HG02798 (cell line): ENCODE data around the gene CNTNAP1.

Source experiments
- ATAC-seq: cut with Tn5 transposase; IDR thresholded peaks from one replicate; pipeline ENCODE4 v1.9.1; 2021; ENCODE audit warnings: mild to moderate bottlenecking; ENCODE audit not compliant: unreplicated experiment, poor library complexity

CNTNAP1 gene

DNA sequence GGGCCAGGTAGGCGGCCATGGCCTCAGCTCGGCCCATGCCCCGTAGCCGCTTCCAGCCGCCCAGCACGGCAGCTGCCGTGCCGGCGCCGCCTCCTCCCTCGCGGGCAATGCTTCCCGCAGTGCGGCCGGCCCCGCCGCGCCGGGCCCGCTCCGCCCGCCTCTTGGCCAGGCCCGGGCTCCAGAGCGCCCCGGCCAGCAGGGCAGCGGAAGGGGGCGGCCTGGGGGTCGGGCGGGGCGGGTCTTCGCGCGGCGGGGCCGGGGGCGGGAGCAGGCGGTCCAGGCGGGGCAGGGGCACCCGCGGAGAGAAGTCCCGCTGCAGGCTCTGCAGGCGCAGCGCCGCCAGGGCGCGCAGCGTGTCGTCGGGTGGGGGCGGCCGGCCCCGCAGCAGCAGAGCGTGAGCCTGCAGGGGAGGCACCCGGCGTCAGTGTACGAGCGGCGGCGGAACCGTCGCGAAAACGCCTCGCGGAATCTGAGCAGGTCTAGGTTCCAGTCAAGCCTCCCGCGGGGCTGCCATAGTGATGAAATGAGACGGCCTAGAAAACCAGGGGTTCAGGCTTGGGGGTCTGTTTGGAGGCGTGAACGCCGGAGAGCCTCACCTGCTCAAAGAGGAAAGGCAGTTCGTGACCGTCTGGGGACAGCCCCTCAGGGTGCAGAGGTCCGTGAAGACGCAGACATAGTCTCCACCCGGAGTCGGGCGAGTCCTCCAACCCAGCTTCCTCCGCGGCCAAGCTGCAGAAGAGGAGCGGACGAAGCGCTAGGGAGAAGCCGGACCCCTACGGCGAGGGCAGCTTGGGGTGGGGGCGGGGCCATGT, 12.1 kb upstream of the CNTNAP1 start:
- ATAC-seq = no peak

DNA sequence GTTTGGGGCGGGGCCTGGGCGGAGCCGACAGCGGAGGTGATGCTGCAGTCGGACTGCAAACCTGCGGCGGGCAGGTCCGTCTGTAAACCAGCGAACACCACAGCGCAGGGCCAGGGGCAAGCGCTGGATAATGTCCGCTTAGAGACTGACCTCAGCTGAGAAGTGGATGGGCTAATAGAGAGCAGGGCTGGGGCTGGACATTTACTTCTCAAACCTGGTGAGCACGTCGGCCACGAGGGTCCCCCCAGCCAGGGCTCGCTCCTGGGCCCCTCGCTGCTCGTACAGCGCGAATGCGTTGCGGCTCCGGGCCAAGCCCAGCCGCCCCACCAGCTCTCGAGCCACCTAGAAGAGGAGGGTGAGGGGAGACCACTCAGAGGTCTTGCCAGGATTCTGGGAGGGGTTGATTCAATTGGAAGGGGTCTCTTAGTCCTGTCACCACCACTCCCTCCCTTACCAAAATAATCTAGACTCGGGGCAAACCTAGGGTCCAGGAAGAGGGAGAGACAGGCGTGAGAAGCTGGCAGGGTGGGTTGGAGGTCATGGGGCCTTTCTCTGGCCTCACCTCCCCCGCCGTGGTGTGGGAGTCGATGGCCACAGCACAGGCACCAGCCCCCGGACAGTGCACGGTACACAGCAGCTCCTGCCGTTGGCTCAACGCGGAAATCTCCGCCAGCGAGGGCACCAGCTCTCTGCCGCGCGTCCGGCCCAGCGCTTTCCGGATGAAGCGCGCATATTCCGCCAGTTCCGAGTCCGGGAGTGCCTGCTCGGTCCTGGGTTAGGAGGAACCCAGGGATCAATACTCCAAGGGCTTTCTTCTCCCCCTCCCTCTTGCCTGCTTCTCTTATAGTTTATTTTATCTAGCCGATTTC, 11.3 kb upstream of the CNTNAP1 start:
- no peak for ATAC-seq

DNA sequence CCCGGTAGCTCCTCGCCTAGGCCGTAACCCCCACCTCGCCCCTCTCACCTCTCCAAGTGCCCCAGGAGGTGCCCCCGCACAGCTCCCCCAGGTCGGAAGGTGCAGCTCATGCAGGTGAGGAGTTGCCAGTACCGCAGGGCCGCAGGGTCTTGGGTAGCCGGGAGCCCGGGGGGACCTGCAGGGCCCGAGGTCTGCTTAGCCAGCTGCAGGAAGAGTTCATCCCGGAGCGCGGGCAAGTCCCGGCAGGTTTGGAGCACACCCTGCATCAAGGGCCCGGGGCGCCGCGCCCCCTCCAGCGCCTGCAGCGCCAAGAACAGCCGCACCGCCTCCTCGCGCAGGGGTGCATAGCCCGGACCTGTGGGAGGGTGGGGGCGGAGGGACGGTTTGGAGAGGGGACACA, 10.3 kb upstream of the CNTNAP1 start:
- no peak for ATAC-seq

DNA sequence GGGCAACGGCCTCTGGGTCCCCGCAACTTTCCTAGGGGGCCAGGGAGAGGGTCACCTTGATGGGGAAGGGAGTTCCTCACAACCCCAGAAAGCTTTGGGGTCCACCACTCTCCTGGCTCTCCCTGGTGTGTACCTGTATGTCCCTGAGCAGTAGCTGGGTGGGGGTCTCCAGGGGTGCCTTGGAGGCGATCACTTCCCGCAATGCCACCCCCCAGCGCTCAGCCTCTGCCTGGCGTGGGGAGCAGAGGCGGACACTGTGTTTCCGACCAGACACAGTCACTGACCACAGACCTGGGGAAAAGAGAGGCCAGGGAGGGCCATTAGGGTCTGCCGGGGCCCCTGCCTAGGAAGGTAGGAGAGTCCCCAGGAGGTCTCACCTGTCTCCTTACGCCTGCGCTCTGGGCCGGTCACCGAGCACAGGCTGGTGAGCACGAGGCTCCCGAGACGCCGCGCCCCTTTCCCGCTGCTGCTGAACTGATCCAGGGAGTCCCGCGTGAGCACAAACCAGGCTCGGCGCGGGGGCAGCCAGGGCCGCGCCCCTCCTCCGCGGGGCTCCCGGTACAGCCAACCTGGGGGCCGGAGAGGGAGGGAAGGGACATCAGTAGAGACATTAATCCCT, 9.0 kb upstream of the CNTNAP1 start:
- ATAC-seq = no peak

DNA sequence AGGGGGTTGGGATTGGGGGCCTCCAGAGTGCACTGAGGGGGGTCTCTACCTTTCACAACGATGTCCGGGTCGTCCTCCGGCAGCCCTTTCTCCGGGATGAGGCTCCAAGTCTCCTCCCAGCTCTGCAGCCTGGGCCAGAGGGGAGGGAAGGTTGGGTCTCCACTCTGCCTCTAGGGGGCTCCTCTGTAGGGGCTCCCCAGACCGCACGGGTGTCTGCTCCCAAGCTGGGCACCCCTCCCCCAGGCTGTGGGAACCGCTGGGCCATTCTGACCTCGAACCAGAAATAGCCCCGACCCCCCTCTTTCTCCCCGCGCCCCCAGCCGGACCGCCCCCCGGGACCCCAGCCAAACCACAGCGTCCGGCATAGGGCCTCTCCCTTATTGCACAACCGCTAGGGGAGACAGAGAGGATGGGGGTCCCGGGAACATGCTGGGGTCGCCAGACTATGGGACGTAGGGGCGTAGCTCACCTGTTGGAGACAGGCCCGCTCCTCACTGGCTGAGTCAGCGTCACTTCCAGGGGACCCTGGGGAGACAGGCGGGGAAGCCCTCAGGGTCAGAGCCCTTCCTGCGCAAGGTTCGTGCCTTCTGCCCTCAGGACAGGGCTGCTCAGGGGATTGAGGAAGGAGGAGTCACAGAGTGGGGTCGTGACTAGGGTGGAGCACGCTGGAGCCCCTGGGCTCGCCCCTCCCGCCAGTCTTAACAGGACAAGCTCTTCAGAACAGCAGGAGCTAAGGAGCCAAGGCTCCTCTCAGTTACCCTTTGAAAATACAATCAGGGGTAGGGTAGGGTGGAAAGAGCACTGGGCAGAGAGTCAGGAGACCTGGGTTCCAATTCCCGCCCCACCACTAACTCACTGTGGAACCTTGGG, 8.2 kb upstream of the CNTNAP1 start:
- ATAC-seq = no peak

DNA sequence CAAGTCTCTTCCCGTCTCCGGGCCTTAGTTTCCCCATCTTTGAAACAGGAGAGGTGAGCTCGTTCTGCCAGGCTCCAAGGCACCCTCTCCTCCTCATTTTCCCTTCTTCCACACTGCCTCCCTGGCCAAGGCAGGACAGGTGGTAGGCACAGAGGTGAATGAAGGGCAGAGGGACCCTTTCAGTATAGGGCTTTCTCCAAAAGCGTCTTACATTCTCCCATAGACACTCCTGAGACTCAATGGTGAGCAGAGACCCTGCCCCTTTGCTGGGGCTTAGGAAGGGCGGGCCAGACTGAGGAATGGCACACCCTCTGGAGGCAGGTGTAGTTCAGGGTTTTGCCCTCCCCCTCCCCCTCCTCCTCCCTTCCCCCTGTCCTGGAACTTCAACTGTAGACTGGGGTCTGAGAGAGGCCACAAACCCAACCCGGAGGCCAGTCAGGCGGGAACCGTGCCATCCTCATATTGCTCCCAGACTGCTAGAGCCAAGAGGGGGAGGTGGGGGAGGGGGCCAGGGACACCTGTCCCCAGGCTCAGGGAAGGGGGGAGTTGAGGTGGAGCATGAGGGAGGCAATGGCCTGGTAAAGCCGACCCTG, 7.5 kb upstream of the CNTNAP1 start:
- no peak for ATAC-seq

DNA sequence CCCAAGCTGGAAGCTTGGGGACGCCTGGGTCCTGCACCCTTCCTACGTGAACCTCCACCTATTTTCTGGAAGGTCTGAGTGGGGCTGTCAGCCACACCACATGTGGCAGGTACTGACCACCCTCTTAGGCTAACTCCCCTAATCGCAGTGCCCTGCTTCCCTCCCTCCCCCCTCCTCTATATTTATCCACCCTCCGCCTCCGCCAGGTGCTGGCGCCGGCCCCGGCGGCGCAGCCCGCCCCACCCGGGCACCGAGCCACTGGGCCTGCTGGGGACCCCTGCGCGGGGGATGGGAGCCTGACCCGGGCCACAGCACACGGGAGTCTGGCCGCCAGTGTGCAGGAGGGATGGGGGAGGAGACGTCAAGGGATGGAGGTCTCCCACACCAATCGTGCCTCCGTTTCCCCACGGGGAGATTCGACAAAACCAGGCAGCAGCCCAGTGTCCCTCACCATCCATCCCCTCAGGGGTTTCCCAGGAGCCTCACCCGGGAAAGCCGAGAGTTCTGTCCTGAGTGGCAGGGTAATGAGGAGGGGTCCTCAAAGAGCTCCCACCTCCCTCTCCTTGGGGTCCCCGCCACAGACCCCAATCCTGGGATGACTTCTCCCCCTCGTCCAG, 6.9 kb upstream of the CNTNAP1 start:
- no peak for ATAC-seq

DNA sequence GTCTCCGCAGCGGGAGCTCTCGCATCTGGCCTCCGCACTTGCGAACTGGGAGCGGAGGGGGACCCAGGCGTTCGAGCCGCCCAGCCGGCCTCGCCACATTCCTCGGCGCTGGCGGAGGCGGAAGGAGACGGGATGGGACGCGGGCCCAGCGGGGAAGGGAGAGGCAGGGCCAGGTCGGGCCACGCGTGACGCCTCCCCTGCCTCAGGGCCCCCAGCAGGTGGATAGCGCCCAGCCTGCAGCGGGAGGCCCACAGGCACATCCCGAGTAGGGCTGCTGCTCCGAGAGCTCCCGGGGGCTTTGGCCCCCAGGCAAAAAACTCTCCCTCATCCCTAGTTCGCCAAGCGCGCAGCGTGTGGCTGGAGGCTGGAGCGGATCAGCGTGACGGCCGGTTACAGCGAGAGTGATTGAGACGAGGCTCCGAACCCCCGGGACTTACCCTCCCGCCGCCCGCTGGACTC, 6.3 kb upstream of the CNTNAP1 start:
- no peak for ATAC-seq

DNA sequence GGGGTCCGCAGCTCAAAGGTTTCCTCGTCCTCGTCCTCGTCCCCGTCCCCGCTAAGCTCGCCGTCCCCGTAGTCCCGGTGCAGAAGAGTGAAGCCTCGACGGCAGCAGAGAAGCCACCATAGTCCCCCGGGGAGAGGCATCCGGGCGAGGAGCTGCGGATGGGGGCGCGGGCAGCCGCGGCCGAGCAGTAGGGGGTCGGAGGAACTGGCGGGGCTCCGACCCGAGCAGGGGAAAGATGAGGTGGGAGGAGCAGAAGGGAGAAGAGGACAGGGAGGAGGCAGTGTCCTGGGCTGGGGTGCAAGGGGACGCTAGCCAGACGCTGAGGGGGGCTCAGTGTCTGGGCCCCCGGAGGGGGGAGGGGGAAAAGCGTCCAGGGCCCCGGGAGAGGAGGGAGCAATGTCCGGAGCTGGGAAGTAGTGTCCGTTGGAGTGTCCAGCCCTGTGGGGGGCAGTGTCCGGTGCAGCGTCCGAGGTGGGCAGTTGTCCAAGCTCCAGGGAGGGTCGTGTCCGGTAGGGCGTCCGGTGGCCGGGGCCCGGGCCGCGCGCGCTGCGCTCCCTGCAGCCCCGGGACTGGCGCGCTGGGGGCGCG, 5.8 kb upstream of the CNTNAP1 start, which contains the start of gene PLEKHH3:
PLEKHH3 (minus strand) TSS at position 571 of the 588 bp plus-strand sequence; CDS start at position 140, 431 bp downstream.
- no peak for ATAC-seq

DNA sequence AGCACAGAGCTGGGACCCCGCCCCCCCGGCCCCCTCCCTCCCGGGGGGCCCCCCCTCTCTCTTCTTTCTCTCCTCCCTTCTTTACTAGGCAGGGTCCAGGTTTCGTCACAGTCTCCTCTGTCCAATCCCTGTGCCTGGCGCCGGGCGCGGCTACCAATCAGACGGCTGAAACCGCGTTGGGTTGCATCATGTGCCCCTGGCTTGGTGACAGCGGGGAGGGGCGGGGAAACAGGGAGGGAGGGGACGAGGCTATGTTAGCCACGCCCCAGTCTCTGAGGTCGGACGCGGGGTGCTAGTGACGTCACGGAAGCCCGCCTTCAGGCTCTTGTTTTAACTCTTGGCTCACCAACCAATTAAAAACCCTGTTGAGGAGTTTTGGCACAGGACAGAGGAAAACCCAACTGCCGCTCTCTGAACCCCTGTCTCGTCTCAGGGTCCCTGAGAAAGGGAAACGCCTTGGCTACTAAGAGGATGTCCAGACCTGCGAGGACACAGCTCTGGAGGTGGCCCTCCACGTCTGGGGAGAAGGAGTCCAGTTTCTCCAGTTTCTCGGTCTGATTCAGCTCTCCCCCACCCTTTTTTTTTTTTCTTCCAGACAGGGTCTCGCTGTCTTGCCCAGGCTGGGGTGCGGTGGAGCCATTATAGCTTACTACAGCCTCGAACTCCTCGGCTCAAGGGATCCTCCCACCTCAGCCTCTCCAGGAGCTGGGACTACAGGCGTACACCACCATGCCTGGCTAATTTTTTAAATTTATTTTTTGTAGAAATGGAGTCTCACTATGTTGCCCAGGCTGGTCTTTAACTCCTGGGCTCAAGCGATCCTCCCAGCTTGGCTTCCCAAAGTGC, 5.1 kb upstream of the CNTNAP1 start:
- peak; percentile 78 for ATAC-seq

DNA sequence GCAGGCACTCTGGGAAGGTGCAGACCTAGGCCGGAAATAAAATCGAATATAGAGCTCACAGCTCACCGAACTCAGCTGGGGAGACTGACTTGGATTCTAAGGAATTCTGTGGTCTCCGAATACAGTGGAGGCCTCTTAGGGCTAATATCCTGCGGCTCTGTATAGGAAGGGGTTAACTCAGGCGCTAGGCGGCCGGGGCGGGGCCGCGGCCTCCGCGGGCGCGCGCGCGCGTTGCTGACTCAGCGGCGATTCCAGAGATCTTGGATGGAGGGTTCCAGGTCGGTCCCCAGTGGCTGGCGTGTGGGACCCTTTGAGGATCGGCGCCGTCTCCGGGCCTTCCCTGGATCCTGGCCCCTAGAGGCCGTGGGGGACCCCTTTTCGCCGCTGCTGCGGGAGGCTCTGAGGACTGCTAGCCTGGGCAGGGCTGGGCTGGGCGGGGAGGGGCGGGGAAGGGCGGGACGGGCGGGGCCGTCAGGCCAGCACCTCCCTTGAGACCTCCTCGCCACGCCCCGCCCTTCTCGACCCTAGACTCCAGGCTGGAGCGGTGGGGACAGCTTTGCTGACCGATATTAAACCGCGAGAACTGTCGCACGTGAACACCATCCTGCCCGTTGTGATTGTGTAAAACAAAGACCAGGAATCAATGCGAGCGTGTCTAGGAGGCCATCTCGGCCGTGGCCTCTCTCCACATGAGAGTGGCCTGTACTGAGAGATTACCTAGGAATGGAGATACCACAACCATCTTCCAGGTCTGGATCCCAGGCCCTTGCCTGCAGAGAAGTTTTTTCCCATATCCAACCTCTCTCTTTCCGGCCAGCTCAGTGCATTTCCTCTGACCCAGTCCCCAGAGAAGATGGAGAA, 4.2 kb upstream of the CNTNAP1 start:
- ATAC-seq = peak; percentile 29

DNA sequence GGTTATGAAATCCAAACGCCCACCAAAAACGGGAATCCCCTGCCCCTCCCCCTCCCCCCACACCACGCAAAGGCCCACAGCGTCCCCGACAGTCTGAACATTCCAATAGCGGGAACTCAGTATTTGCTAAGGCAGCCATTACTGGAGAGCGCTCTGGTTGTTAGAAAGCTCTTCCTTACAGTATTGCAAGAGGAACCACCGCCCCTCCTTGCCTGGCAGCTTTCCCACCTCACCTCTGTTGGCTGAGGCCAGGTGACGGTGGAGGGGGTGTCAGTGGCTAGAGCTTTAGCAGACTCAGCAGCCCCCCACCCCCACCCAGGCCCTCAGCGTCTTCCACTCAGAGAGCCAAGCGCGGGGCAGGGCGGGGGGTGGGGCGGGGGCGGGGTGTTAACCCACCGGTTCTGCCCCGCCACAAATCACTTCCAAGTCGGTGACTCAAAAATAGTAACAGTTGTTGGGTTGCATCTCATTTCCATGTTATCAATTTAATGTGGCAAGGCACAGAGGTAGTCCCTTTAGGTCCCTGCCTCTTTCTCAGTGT, 3.3 kb upstream of the CNTNAP1 start:
- ATAC-seq = no peak

DNA sequence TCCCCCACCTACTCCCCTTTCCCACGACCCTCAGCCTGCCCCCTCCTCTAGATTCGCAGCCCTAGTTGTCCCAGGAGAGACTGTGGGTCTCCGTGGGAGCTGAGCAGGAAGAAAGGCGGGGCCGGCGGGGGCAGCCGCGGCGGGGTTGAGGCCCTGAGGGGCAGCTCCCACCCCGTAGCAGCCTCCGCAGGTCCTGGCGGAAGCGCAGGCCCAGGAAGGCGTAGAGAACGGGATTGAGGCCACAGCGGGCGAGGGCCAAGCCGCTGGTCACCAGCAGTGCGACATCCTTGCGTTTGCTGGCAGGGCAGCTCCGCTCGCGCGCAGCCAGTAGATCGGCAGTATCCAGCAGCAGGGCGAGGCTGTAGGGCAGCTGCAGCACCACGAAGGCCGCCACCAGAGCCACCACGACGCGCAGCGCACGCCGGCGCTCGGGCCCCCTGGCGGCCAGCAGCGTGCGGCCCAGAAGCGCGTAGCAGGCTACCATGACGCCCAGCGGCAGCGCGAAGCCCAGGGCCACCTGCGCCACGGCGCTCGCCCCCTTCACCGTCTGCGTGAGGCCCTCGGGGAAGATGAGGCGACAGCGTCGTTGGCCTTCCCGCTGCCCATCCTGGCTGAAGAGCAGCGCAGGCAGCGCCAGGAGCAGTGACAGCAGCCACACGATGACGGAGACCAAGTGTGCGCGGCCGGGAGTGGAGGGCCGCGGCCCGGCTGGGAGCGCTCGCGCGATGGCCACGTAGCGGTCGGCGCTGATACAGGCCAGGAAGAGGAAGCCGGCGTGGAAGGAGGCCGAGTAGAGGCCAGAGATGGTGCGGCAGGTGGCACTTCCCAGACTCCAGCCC, 2.6 kb upstream of the CNTNAP1 start:
- ATAC-seq = peak; percentile 22

DNA sequence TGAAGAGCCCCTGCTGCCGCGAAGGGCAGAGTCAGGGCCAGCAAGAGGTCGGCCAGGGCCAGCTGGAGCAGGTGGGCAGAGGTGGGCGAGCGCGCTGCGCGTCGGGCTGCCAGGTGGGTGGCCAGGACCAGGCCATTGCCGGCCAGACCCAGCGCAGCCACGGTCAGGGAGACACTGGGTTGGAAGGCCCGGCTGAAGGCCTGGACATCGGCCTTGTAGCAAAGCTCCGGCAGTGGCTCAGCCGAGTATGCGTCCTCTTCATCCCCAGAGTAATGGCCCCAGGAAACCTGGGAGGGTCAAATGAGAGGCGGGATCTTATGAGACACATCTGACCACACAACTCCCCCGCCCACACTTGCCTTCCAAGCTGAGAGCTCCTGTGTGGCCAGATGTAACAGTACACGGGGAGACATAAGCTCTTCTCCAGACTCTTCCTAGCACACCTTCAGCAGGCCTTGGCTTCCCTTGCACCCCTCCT, 2.0 kb upstream of the CNTNAP1 start:
- no peak for ATAC-seq

DNA sequence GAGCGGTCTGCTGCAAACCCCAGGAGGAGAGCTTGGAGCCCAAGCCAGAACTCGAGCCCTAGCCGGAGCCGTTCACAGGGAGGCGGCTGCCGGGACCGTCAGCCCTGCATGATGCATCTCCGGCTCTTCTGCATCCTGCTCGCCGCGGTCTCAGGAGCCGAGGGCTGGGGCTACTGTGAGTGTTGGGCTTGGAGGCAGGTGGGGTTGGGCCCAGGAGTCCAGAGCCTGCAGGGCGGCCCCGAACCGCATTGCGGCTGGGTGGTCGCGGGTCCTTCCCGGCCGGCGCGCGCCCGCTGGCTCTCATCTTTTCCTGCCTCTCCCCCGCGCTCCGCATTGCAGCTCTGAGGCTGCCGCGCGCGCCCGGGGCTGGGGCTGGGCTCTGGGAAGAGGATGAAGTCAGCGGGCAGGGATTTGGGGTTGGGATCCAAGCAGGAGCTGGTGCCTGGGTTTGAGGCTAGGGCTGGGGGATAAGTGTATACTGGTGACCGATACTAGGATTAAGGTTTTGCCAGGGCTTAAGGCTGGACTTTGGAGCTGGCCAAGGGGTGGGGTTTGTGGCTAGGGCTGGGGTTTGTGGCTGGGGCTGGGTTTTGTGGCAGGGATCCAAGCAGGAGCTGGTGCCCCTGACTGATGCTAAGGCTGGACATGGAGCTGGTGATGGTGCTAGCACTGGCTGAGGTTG, 532 bp downstream of the CNTNAP1 start:
- no peak for ATAC-seq
